Astrocyte of the cerebellum (primary cell): ENCODE data around the gene ADAMTS2.

Experiments used
- DNase-seq: peaks from one replicate; pipeline ENCODE4 v3.0.0-alpha.2; 2011; ENCODE audit warnings: low read depth
- H3K4me3 ChIP-seq: 2 replicates; pipeline ENCODE4 v1.5.1; 2011; ENCODE audit warnings: mild to moderate bottlenecking, low read depth, low read length, moderate library complexity
- CTCF ChIP-seq: IDR thresholded peaks from 2 replicates; pipeline ENCODE4 v1.5.1; 2012; ENCODE audit warnings: low read length, low read depth, moderate library complexity, mild to moderate bottlenecking; ENCODE audit errors: missing control alignments
- in situ Hi-C: cut with HindIII; loops from 2 replicates; pipeline ENCODE4 v1.10.0; 2017; ENCODE audit warnings: low sequenced_read_pairs

The ADAMTS2 gene

GRCh38 chr5:179079165-179079987 is 265.9 kb downstream of the ADAMTS2 start:
- no peak for TF ChIP-seq CTCF
- in situ Hi-C loops, result no loop called here
- no peak overlapping the region for H3K4me3 ChIP-seq
- no peak for DNase-seq

DNA sequence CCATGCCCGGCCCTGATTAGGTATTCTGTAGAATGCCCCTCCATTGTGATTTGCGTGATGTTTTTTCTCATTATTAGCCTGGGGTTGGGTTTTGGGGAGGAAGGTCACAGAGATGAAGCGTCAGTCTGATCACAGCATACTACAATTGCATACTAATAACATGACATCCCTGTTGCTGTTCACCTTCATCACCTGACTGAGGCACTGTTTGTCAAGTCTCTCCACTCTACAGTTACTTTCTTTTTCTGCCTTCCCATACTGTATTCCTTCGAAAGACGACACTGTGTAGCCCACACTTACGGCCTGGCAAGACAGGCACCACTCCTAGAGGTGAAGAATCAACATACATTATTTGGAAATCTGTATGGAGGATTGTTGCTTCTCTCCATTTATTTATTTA is 279.6 kb downstream of the ADAMTS2 start:
- H3K4me3 ChIP-seq, result no peak overlapping the region
- TF ChIP-seq CTCF, result no peak
- in situ Hi-C loops, result no loop called here
- DNase-seq, result no peak

DNA sequence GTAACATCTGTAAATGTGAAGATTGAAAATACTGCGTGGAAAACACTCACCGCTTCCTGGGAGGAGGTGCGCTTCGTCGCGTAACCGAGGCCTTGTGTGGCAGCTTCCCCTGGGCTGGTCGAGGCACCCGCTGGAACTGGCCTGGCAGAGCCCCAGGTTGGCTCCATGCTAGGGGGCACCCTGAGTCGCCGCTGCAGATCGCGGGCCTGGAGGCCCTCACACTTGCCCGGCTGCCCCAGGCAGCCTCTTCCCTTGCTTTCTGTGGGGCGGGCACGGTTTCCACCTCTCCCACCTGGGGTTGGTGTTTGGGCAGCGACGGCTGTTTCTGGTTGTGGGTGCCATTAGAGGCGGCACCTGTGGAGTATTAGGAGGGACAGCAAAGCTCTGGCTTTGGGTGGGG is 284.2 kb downstream of the ADAMTS2 start:
- DNase-seq, result no peak
- in situ Hi-C loops, result no loop called here
- H3K4me3 ChIP-seq, result peak overlapping the region; percentile 73

More for the DNA sequence above, 284.2 kb downstream of the ADAMTS2 start:
- no peak for TF ChIP-seq CTCF
